HCT116 (cell line): ENCODE measurements around the gene XRN2. TPM values are rescaled to one million over a fixed set of nuclear protein-coding genes. Genes with fewer than 3 reads are reported as not detected.

Source experiments
- ATAC-seq: fragments of 200-7000 bp; cut with Tn5 transposase; 2 replicates; pipeline ENCODE4 v1.9.1; 2020; ENCODE audit warnings: mild to moderate bottlenecking, moderate library complexity
- BruUV-seq: library from RNA; stranded (reverse); fragments of 400-500 nt; replicated peaks from 2 replicates; lab custom pipeline; 2021; lab: Mats Ljungman, UMichigan
- CTCF ChIA-PET: fragments of 300-600 bp; sonication (Branson Sonifier 250); formaldehyde crosslinking; loops from one replicate; lab custom pipeline; 2021; ENCODE audit warnings: antibody characterized with exemption; lab: Charles Lee
- POLR2A ChIA-PET: fragments of 300-600, 350-600 bp; sonication (Branson Sonifier 250); formaldehyde crosslinking; loops from one replicate; lab custom pipeline; 2021; ENCODE audit warnings: antibody characterized with exemption; lab: Charles Lee
- RAD21 ChIA-PET, 2 experiments: fragments of 300-600 bp; sonication (Branson Sonifier 250); formaldehyde crosslinking; loops; one replicate each; lab custom pipeline; 2023; ENCODE audit warnings: low total read pairs in 2 of 2; ENCODE audit not compliant: uncharacterized antibody in 2 of 2, unreplicated experiment in 2 of 2, low non-redundant PET in 1 of 2; lab: Charles Lee
- DNase-seq: peaks from one replicate; pipeline ENCODE4 v3.0.0-alpha.2; 2010; ENCODE audit warnings: low read depth, low spot score
- H2AFZ ChIP-seq: fragments of 200-600 bp; shearing (Covaris generic), sonication (generic); 2 replicates; pipeline ENCODE4 v1.6.1; 2017; ENCODE audit warnings: low read depth, mixed run types, mixed read lengths, antibody characterized with exemption, low read length; ENCODE audit not compliant: poor library complexity, severe bottlenecking
- H3K27ac ChIP-seq: 2 replicates; pipeline ENCODE4 v1.5.1; 2012; ENCODE audit warnings: low read depth, low read length
- H3K27me3 ChIP-seq: fragments of 200-600 bp; sonication (generic); 2 replicates; pipeline ENCODE4 v1.6.1; 2016; ENCODE audit warnings: mixed run types, low read length, mixed read lengths; ENCODE audit not compliant: insufficient read depth
- H3K36me3 ChIP-seq, 2 experiments: fragments of 200-500 bp in 1 of 2; fragments of 200-600 bp in 1 of 2; sonication (Bioruptor generic) in 1 of 2; sonication (generic) in 1 of 2; 2 replicates each; pipeline versions ENCODE4 v1.5.1 to v1.6.1; 2014 to 2016; ENCODE audit warnings: low read length in 2 of 2, inconsistent platforms in 1 of 2, mixed read lengths in 1 of 2, mixed run types in 1 of 2; ENCODE audit not compliant: insufficient read depth in 2 of 2, control insufficient read depth in 1 of 2
- H3K4me1 ChIP-seq, 2 experiments: fragments of 200-600 bp in 1 of 2; sonication (generic) in 1 of 2; 2 replicates each; pipeline versions ENCODE4 v1.5.1 to v1.6.1; 2012 to 2017; ENCODE audit warnings: low read length in 2 of 2, inconsistent platforms in 1 of 2, mild to moderate bottlenecking in 1 of 2, mixed read lengths in 1 of 2, mixed run types in 1 of 2, moderate library complexity in 1 of 2; ENCODE audit not compliant: insufficient read depth in 2 of 2, control insufficient read depth in 1 of 2
- H3K4me2 ChIP-seq: fragments of 200-600 bp; sonication (generic); 2 replicates; pipeline ENCODE4 v1.6.1; 2017; ENCODE audit warnings: mixed run types, low read length, mixed read lengths
- H3K4me3 ChIP-seq, 2 experiments: fragments of 200-600 bp in 1 of 2; sonication (generic) in 1 of 2; replicated peaks in 1 of 2; 2 replicates each; pipeline ENCODE4 v1.5.1; 2011 to 2016; ENCODE audit warnings: low read length in 2 of 2, control low read depth in 1 of 2, low read depth in 1 of 2, mild to moderate bottlenecking in 1 of 2, mixed read lengths in 1 of 2, mixed run types in 1 of 2
- H3K79me2 ChIP-seq: fragments of 200-600 bp; sonication (generic); 2 replicates; pipeline ENCODE4 v1.6.1; 2017; ENCODE audit warnings: mild to moderate bottlenecking, mixed run types, low read length, moderate library complexity, mixed read lengths; ENCODE audit not compliant: insufficient read depth
- H3K9ac ChIP-seq: fragments of 200-600 bp; sonication (generic); 2 replicates; pipeline ENCODE4 v1.6.1; 2016; ENCODE audit warnings: low read length, mixed read lengths
- H3K9me2 ChIP-seq: fragments of 200-600 bp; sonication (generic), shearing (Covaris generic); 2 replicates; pipeline ENCODE4 v1.6.1; 2017; ENCODE audit warnings: mixed run types, mild to moderate bottlenecking, moderate library complexity; ENCODE audit not compliant: insufficient read depth
- H3K9me3 ChIP-seq, 2 experiments: fragments of 200-500 bp in 1 of 2; fragments of 200-600 bp in 1 of 2; sonication (Bioruptor generic) in 1 of 2; sonication (generic) in 1 of 2; 2 replicates each; pipeline ENCODE4 v1.6.1; 2014 to 2017; ENCODE audit warnings: low read length in 2 of 2, mixed read lengths in 2 of 2, inconsistent platforms in 1 of 2, low read depth in 1 of 2, mild to moderate bottlenecking in 1 of 2, mixed run types in 1 of 2, moderate library complexity in 1 of 2; ENCODE audit not compliant: control insufficient read depth in 1 of 2, insufficient read depth in 1 of 2
- H4K20me1 ChIP-seq: fragments of 200-600 bp; sonication (generic), shearing (Covaris generic); 2 replicates; pipeline ENCODE4 v1.6.1; 2017; ENCODE audit warnings: mixed run types, mild to moderate bottlenecking, moderate library complexity; ENCODE audit not compliant: insufficient read depth
- EGR1 ChIP-seq: IDR thresholded peaks from 2 replicates; pipeline ENCODE4 v1.6.1; 2012; ENCODE audit warnings: low read depth
- EZH2phosphoT487 ChIP-seq: fragments of 200-600 bp; IDR thresholded peaks from 2 replicates; pipeline ENCODE4 v1.6.1; 2018; ENCODE audit warnings: antibody characterized with exemption, borderline replicate concordance
- POLR2A ChIP-seq: IDR thresholded peaks from 2 replicates; pipeline ENCODE4 v1.7.0; 2011; ENCODE audit warnings: borderline replicate concordance; ENCODE audit not compliant: insufficient read depth, insufficient read length; ENCODE audit errors: extremely low read depth
- SIN3A ChIP-seq: IDR thresholded peaks from 2 replicates; pipeline ENCODE4 v1.6.1; 2012; ENCODE audit warnings: low read depth
- intact Hi-C: fragments of 100-400 bp; cut with micrococcal nuclease; formaldehyde crosslinking; loops from 2 replicates; pipeline ENCODE4 v1.10.0; 2022
- total RNA-seq: library from RNA; stranded (reverse); gene quantifications from one replicate; pipeline ENCODE4 v1.2.1, GENCODE V29; 2021; ENCODE audit not compliant: unreplicated experiment
- TF ChIP-seq, protein P1 (sequence below): IDR thresholded peaks from 2 replicates; pipeline ENCODE4 v1.6.1; 2012

Gene XRN2
- total RNA-seq, 1 experiment from 2014 or later = 101 TPM

- no peak for DNase-seq
- no peaks in the 10 kb centered on the region for H3K27me3 ChIP-seq
- no peaks in the 10 kb centered on the region for H3K9me2 ChIP-seq
- POLR2A ChIA-PET = no interaction called here
- no peaks in the 10 kb centered on the region for H3K9me3 ChIP-seq
- no peaks in the 10 kb centered on the region for H3K79me2 ChIP-seq
- H3K27ac ChIP-seq = no peak overlapping the region
- H3K36me3 ChIP-seq = peaks cover 6 to 22% of the 10 kb centered on the region in 2 experiments; a peak in 3 of 4 replicates
- no peak for TF ChIP-seq EGR1
- TF ChIP-seq, all 23 proteins: peak for 0
- Histone ChIP-seq H3K4me2 (no peak overlapping the region), H2AFZ (no peak overlapping the region), H4K20me1 (no peaks in the 10 kb centered on the region), H3K4me1 (no peaks in the 10 kb centered on the region), H3K4me3 (no peak overlapping the region), H3K9ac (no peak overlapping the region)
- no peak for ATAC-seq
- intact Hi-C loops = no loop called here
- BruUV-seq = no TSS peak
- ChIA-PET RAD21 (no interaction called here), CTCF (no interaction called here)
Measured at GRCh38 chr20:21389368-21389767, 86.2 kb downstream of the XRN2 start.

DNA sequence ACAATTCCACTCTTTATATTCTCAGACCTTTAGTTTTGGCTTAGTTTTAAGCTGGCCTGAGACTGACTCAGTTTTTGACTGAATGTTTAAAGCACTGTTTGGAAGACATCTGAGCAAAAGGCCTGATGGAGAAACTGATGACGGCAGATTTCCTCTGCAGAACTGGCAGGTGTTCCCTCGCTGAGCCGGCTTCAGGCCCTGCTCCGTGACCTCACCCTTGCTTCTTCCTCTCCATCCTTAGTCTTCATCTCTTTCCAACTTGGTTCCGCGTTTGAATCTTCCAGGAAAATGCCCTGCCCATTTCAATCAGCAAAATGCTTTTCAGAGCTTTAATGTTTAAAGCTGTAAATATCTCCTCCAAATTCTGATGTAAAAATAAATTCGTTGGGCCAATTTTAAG, 87.6 kb downstream of the XRN2 start:
- BruUV-seq = TSS peak; percentile 7
- H3K4me1 ChIP-seq = no peaks in the 10 kb centered on the region
- no peaks in the 10 kb centered on the region for H4K20me1 ChIP-seq
- H3K9ac ChIP-seq = no peak overlapping the region
- H2AFZ ChIP-seq = no peak overlapping the region
- no peak overlapping the region for H3K4me3 ChIP-seq
- ChIA-PET CTCF (no interaction called here), POLR2A (interaction anchor here (0.6 kb wide), 1 partner anchor 10 kb away, joined by 3 read pairs; no protein-coding TSS in a partner anchor), RAD21 (no interaction called here)
- no peaks in the 10 kb centered on the region for H3K9me2 ChIP-seq
- H3K9me3 ChIP-seq = no peaks in the 10 kb centered on the region
- intact Hi-C loops = no loop called here
- ATAC-seq (no peak), DNase-seq (no peak)
- H3K27ac ChIP-seq = no peak overlapping the region
- TF ChIP-seq SIN3A (no peak), EZH2phosphoT487 (no peak), POLR2A (no peak)
- TF ChIP-seq, protein P1, sequence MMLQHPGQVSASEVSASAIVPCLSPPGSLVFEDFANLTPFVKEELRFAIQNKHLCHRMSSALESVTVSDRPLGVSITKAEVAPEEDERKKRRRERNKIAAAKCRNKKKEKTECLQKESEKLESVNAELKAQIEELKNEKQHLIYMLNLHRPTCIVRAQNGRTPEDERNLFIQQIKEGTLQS = no peak
- H3K27me3 ChIP-seq = no peaks in the 10 kb centered on the region
- H3K4me2 ChIP-seq = no peak overlapping the region
- peaks cover 6 to 18% of the 10 kb centered on the region in 2 experiments; a peak in 3 of 4 replicates for H3K36me3 ChIP-seq
- H3K79me2 ChIP-seq = no peaks in the 10 kb centered on the region
